ENCODE results near the gene ARHGEF28.

Gene ARHGEF28

GRCh38 chr5:73732045-73732444 lies 106.0 kb downstream of the ARHGEF28 start:
- Histone ChIP-seq H3K4me2 (ENCODE audit: low read depth, low read length, poor library complexity, severe bottlenecking) (no peak overlapping the region), H3K79me2 (ENCODE audit: insufficient read depth, low read length) (no peaks in the 10 kb centered on the region), H3K4me3 (ENCODE audit: low read length, poor library complexity, severe bottlenecking) (no peak overlapping the region), H3K9ac (ENCODE audit: low read depth, low read length, poor library complexity, severe bottlenecking) (no peak overlapping the region), H3K27me3 (ENCODE audit: insufficient read depth, low read length, poor library complexity, severe bottlenecking) (no peaks in the 10 kb centered on the region), H3K36me3 (ENCODE audit: insufficient read depth, low read length) (no peaks in the 10 kb centered on the region), H3F3A (ENCODE audit: low read depth) (no peaks in the 10 kb centered on the region), H4K20me1 (ENCODE audit: insufficient read depth, low read length, poor library complexity, severe bottlenecking) (no peaks in the 10 kb centered on the region), H2AFZ (ENCODE audit: low read length) (no peak overlapping the region), H3K9me3 (ENCODE audit: insufficient read depth, low read depth, low read length) (no peaks in the 10 kb centered on the region), H3K4me1 (ENCODE audit: insufficient read depth, low read length, poor library complexity, severe bottlenecking) (no peaks in the 10 kb centered on the region), H3K9me2 (replicated peaks; ENCODE audit: low read depth, low read length) (no peaks in the 10 kb centered on the region)
- TF ChIP-seq EZH2phosphoT487 (IDR thresholded peaks at IDR 0.05; ENCODE audit: borderline replicate concordance) (no peak), CTCF (conservative IDR thresholded peaks at IDR 0.05; ENCODE audit: low read length) (no peak)

- Histone ChIP-seq H3K9me3 (ENCODE audit: insufficient read depth, low read depth, low read length) (no peaks in the 10 kb centered on the region), H3K79me2 (ENCODE audit: insufficient read depth, low read length) (no peaks in the 10 kb centered on the region), H3K27me3 (ENCODE audit: insufficient read depth, low read length, poor library complexity, severe bottlenecking) (no peaks in the 10 kb centered on the region), H3K9me2 (replicated peaks; ENCODE audit: low read depth, low read length) (no peaks in the 10 kb centered on the region), H3K4me3 (ENCODE audit: low read length, poor library complexity, severe bottlenecking) (no peak overlapping the region), H3K4me2 (ENCODE audit: low read depth, low read length, poor library complexity, severe bottlenecking) (no peak overlapping the region), H2AFZ (ENCODE audit: low read length) (no peak overlapping the region), H3K4me1 (ENCODE audit: insufficient read depth, low read length, poor library complexity, severe bottlenecking) (no peaks in the 10 kb centered on the region), H3K9ac (ENCODE audit: low read depth, low read length, poor library complexity, severe bottlenecking) (no peak overlapping the region), H3K36me3 (ENCODE audit: insufficient read depth, low read length) (no peaks in the 10 kb centered on the region), H3F3A (ENCODE audit: low read depth) (no peaks in the 10 kb centered on the region), H4K20me1 (ENCODE audit: insufficient read depth, low read length, poor library complexity, severe bottlenecking) (no peaks in the 10 kb centered on the region)
- no peak for TF ChIP-seq EZH2phosphoT487 (IDR thresholded peaks at IDR 0.05; ENCODE audit: borderline replicate concordance)
- no peak for TF ChIP-seq CTCF (conservative IDR thresholded peaks at IDR 0.05; ENCODE audit: low read length)
These were observed 107.2 kb downstream of the ARHGEF28 start for GRCh38 chr5:73733219-73733618.

GRCh38 chr5:73735032-73735734 lies 109.2 kb downstream of the ARHGEF28 start:
- Histone ChIP-seq H3K9me2 (replicated peaks; ENCODE audit: low read depth, low read length) (no peaks in the 10 kb centered on the region), H3F3A (ENCODE audit: low read depth) (no peaks in the 10 kb centered on the region), H3K4me2 (ENCODE audit: low read depth, low read length, poor library complexity, severe bottlenecking) (no peak overlapping the region), H3K79me2 (ENCODE audit: insufficient read depth, low read length) (no peaks in the 10 kb centered on the region), H3K4me1 (ENCODE audit: insufficient read depth, low read length, poor library complexity, severe bottlenecking) (no peaks in the 10 kb centered on the region), H3K4me3 (ENCODE audit: low read length, poor library complexity, severe bottlenecking) (no peak overlapping the region), H2AFZ (ENCODE audit: low read length) (no peak overlapping the region), H3K36me3 (ENCODE audit: insufficient read depth, low read length) (no peaks in the 10 kb centered on the region), H3K9ac (ENCODE audit: low read depth, low read length, poor library complexity, severe bottlenecking) (no peak overlapping the region), H4K20me1 (ENCODE audit: insufficient read depth, low read length, poor library complexity, severe bottlenecking) (no peaks in the 10 kb centered on the region), H3K9me3 (ENCODE audit: insufficient read depth, low read depth, low read length) (no peaks in the 10 kb centered on the region), H3K27me3 (ENCODE audit: insufficient read depth, low read length, poor library complexity, severe bottlenecking) (no peaks in the 10 kb centered on the region)
- TF ChIP-seq CTCF (conservative IDR thresholded peaks at IDR 0.05; ENCODE audit: low read length) = no peak
- no peak for TF ChIP-seq EZH2phosphoT487 (IDR thresholded peaks at IDR 0.05; ENCODE audit: borderline replicate concordance)

All from Loucy (cell line).